ENCODE data around the gene CTDP1. TPM values are rescaled to one million over a fixed set of nuclear protein-coding genes. Genes with fewer than 3 reads are reported as not detected.
"Not testable (repeated sequence)": the region's sequence is repeated elsewhere in the genome, so short reads cannot be mapped to it uniquely, and the experiment has no call there.

The CTDP1 gene
- total RNA-seq, 1 donor from 2014 or later = 10.8 TPM

GRCh38 chr18:79751918-79752578 is 72.4 kb downstream of the CTDP1 start:
- DNase-seq (ENCODE audit: low spot score) = peak; percentile 38
- intact Hi-C loops (cut with DNase I) = not testable (repeated sequence)

DNA sequence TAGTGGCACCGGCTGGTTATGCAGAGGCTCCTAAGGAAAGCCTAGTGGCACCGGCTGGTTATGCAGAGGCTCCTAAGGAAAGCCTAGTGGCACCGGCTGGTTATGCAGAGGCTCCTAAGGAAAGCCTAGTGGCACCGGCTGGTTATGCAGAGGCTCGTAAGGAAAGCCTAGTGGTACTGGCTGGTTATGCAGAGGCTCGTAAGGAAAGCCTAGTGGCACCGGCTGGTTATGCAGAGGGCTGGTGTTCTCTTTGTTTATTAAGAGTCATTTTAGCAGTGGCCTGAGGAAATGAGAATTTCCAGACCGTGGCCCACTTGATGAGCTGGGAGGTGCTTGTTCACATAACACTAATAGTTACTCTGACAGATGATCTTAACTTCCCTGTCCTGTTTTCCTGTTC is 73.3 kb downstream of the CTDP1 start:
- intact Hi-C loops (cut with DNase I); DNase-seq (ENCODE audit: low spot score): not testable (repeated sequence)

DNA sequence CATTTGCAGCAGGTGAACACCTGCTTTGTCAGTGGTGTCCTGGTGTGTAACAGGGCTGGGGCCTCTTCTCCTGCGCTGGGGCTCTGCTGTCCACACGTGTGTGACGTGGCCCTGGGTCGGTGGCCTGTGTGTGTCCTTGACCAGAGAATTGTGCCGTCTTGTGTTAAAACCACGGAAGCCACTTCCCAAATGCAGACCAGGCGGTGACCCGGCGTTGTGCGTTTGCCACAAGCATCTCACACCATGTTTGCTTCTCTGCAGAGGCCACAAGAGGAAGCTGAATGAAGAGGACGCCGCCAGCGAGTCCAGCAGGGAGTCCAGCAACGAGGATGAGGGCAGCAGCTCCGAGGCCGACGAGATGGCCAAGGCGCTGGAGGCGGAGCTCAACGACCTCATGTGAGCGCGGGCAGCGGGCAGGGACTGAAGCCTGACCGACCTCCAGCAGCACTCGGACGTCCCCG is 73.8 kb downstream of the CTDP1 start:
- DNase-seq (ENCODE audit: low spot score) = peak; percentile 72
- intact Hi-C loops (cut with DNase I) = no loop called here

DNA sequence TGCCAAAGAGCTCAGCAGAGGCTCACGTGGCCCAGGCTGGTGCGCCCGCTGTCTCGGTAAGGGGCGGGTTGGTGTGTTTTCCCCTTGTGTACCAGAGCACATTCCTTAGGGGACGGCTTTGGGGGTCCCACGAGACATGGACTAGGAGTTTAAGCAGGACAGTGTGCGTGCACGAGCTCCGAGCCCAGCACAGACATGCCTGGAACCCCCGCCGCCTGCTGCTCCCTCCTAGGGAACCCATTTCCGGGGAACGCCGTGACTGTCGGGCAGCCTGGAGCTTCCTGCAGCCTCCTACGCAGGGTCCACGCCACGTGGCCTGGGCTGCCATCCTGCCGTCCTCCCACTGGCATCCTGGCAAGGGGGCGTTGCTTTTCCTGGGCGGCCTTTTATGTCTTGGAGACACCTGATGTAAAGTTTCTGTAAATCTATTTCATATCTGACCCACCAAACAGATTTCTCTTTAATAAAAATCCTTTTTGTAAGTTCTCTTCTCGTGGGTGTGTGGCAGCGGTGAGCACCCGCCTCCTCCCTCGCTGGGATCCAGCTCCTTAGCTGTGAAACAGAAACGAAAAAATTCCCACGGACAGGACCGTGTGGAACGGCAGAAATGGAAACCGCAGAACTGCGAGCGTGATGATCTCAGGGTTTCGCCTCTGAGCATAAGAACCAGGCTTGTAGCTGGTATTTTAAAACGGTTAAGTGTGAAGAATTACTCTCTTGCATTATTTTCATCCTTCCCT is 74.6 kb downstream of the CTDP1 start:
- intact Hi-C loops (cut with DNase I) = no loop called here
- peak; percentile 58 for DNase-seq (ENCODE audit: low spot score)

GRCh38 chr18:79754831-79755351 is 75.3 kb downstream of the CTDP1 start:
- intact Hi-C loops (cut with DNase I) = no loop called here
- peak; percentile 57 for DNase-seq (ENCODE audit: low spot score)

DNA sequence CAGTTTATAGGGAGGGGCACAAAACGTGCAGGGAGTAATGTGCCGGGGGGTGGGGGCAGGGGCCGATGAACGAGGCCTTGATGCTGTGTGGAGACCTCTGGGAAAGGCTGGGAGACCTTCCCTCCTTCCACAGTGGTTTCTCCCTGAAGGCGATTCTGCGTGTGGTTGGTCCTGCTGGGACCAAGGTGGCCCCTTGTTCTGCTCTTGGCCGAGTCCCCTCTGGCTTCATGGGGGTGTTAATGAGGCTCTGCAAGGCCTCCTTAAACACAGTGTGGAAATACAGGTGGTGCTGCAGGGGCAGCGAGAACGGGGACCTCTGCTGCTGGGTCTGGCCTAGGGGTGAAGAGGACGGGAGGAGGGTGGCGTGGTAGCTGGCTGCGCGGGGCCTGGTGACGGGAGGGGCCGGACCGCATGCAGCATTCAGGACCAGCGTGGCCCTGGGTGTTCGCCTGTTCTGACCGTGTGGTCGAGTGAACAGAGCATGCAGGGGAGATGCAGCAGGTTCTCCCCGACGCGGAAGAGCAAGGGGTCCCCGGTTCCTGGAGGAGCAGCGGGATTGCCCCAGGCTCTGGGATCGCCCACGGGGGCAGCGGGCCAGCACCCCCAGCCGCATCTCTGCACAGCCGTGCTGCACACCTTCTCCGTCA is 76.0 kb downstream of the CTDP1 start:
- intact Hi-C loops (cut with DNase I) = no loop called here
- peak; percentile 71 for DNase-seq (ENCODE audit: low spot score)

DNA sequence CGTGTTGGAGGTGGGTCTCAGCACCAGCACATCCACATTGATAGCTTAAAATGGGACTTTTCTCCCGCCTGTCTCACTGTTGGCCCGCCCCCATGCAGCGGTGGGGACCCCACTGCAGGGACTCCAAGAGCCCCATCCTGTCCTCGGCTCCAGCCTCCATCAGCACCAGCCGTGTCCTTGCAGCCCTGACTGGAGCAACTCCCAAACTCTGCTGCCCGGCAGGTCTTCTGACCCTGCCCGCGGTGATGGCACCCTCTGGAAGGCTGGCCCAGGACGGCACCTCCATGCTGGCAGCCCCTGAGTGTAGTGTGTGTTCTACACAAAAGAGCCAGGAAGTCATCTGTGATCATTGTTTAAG is 76.5 kb downstream of the CTDP1 start:
- DNase-seq (ENCODE audit: low spot score) = no peak
- intact Hi-C loops (cut with DNase I) = no loop called here

DNA sequence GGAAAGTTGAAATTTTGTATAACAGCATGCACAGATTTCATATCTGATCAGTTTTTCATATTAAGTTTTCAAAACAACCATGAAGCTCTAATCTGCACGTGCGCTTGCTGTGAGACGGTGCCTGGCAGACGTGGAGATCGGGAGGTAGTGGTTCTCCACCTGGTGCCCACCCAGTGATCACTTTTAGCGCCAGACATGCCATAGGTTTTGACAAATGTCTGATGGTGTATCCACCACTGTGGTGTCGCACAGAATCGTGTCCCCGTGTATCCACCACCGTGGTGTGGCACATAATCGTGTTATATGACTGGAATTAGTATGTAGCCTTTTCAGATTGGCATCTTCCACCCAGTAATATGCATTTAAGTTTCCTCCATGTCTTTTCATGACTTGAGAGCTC is 77.2 kb downstream of the CTDP1 start:
- intact Hi-C loops (cut with DNase I) = no loop called here

GRCh38 chr18:79760348-79760747 is 80.7 kb downstream of the CTDP1 start:
- intact Hi-C loops (cut with DNase I) = no loop called here
- DNase-seq (ENCODE audit: low spot score) = no peak

More for the DNA sequence above, 77.2 kb downstream of the CTDP1 start:
- DNase-seq (ENCODE audit: low spot score) = peak; percentile 46

DNA sequence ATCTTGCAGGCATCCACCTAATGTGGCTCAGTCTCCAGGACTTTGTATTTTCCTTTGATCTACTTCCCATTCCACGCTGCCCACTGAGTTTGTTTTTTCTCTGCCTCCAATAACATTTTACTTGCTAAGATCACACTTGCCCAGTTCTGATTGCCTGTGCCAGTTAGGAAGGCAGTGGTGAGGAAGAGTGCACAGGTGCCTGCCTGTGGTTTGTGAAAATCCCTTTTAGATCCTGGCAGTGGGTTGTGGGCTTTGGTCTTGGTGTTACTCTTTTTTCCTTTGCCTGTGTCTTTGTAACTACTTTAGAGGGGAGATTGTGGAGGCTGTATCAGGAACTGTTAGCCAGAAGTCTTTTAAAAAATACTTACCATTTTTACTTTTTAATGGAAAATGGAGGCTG is 81.3 kb downstream of the CTDP1 start:
- intact Hi-C loops (cut with DNase I) = no loop called here
- DNase-seq (ENCODE audit: low spot score) = no peak

- no peak for DNase-seq (ENCODE audit: low spot score)
- intact Hi-C loops (cut with DNase I) = no loop called here
These were observed 83.8 kb downstream of the CTDP1 start for GRCh38 chr18:79763407-79763806.

- intact Hi-C loops (cut with DNase I) = no loop called here
- DNase-seq (ENCODE audit: low spot score) = no peak
These were observed 84.5 kb downstream of the CTDP1 start for GRCh38 chr18:79764131-79764530.

DNA sequence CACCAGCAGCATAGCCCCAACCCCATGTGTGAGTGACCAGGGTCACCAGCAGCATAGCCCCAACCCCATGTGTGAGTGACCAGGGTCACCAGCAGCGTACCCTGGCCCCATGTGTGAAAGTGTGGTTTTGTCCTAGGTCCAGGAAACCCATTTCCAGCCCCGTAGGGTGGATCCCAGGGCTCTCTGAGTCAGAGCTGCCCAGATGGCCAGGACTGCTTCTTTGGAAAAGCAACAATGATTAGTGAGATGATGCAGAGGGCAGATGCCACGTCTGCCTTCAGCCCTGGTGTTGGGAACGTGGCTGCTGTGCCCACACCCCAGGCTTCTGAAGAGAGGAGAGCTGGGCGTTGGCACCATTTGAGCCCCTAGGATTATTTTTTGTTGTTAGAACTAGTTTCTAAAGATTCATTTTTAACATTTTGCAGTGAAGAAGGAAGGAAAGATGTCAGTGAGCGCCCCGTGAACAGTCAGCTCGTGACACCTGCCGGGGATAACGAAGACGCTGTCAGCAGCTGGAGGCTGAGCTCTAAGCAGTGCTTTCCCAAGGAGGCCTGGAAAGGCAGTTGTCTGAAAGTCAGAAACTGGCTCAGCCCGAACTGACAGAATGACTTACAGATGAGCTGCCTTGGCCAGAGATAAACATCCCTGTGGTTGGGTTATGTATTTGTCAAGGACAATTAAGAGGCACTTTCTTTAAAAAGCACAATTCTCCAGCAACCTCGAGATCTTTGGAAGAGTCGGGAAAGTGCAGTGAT is 86.1 kb downstream of the CTDP1 start:
- intact Hi-C loops (cut with DNase I) = no loop called here
- DNase-seq (ENCODE audit: low spot score) = no peak

GRCh38 chr18:79766308-79766707 is 86.7 kb downstream of the CTDP1 start:
- intact Hi-C loops (cut with DNase I) = no loop called here
- DNase-seq (ENCODE audit: low spot score) = no peak

DNA sequence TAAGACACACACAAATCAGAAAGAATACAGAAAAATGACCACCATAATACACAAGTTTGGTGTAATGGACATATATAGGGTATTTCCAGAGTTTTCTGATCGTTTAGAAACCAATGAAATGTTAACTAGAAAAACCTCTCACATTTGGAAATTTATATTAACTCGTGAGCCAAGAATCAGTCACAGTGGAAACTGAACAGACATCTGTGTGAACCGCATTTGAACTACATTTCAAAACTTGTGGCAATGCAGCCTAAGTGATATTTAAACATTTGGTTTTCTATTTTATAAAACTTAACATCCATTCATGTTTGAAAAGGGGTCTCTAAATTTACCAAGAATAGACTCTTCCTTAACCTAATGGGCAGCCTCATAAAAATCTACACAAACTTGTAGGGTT is 89.1 kb downstream of the CTDP1 start:
- no peak for DNase-seq (ENCODE audit: low spot score)
- intact Hi-C loops (cut with DNase I) = no loop called here

- intact Hi-C loops (cut with DNase I) = no loop called here
These were observed 90.3 kb downstream of the CTDP1 start for GRCh38 chr18:79769698-79770500.

GRCh38 chr18:79770501-79770815 is 90.9 kb downstream of the CTDP1 start:
- intact Hi-C loops (cut with DNase I) = no loop called here

More at GRCh38 chr18:79769698-79770500, 90.3 kb downstream of the CTDP1 start:
- DNase-seq (ENCODE audit: low spot score) = peak; percentile 39

DNA sequence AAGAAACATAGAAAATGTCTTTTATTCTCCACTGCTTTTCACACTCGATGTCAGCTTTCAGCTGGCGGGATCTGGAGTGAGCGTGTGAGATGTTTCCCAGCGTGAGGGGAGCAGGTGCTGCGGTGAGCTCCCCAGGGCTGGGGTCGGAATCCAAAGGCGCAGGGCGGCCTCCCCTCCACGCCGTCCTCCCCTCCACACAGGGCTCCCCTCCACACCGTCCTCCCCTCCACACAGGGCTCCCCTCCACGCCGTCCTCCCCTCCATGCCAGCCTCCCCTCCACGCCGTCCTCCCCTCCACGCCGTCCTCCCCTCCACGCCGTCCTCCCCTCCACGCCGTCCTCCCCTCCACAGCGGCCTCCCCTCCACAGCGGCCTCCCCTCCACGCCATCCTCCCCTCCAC is 91.2 kb downstream of the CTDP1 start:
- intact Hi-C loops (cut with DNase I) = no loop called here
- no peak for DNase-seq (ENCODE audit: low spot score)

More at GRCh38 chr18:79770501-79770815, 90.9 kb downstream of the CTDP1 start:
- DNase-seq (ENCODE audit: low spot score) = peak; percentile 65

- intact Hi-C loops (cut with DNase I) = no loop called here
- DNase-seq (ENCODE audit: low spot score) = peak; percentile 24
These were observed 92.0 kb downstream of the CTDP1 start for GRCh38 chr18:79771446-79772107.
